ENCODE results near the gene LZTS2.

- no peak for TF ChIP-seq CTCF (IDR thresholded peaks at IDR 0.05; ENCODE audit: low read length)
- no peak for TF ChIP-seq EZH2 (IDR thresholded peaks at IDR 0.05; ENCODE audit: borderline replicate concordance, low read length)
These were observed 18.9 kb upstream of the LZTS2 start for GRCh38 chr10:100980711-100981110.
